K562 (cell line): ENCODE results near the gene MYO1D. TPM values are rescaled to one million over a fixed set of nuclear protein-coding genes. Genes with fewer than 3 reads are reported as not detected.

Experiments used
- BCL6 ChIP-seq: fragments of 250-450 bp; sonication (Bioruptor Pico); IDR thresholded peaks from 2 replicates; pipeline ENCODE4 v1.4.0; 2020
- BCOR ChIP-seq: fragments of 450-650 bp; IDR thresholded peaks from 2 replicates; pipeline ENCODE4 v1.6.1; 2016
- CBFA2T3 ChIP-seq: fragments of 450-650 bp; IDR thresholded peaks from 2 replicates; pipeline ENCODE4 v1.6.1; 2017
- CEBPG ChIP-seq, 3 experiments: fragments of 200-800 bp in 1 of 3; sonication (Bioruptor generic) in 1 of 3; sonication (generic) in 1 of 3; formaldehyde crosslinking in 1 of 3; IDR thresholded peaks in 2 of 3; conservative IDR thresholded peaks in 1 of 3; 2 replicates each; pipeline versions ENCODE4 v1.6.1 to v1.8.0; 2016 to 2022; ENCODE audit warnings: missing compliant biosample characterization in 2 of 3, missing genetic modification characterization in 2 of 3, mild to moderate bottlenecking in 1 of 3, missing genetic modification reagents in 1 of 3
- CLOCK ChIP-seq: fragments of 250-450 bp; sonication (Bioruptor Pico); IDR thresholded peaks from 2 replicates; pipeline ENCODE4 v1.4.0; 2020; ENCODE audit warnings: mild to moderate bottlenecking, moderate library complexity, borderline replicate concordance
- E2F1 ChIP-seq: sonication (generic); formaldehyde crosslinking; IDR thresholded peaks from 2 replicates; pipeline ENCODE4 v1.8.1; 2023; ENCODE audit warnings: mild to moderate bottlenecking, missing genetic modification reagents, moderate library complexity
- GATA2 ChIP-seq: sonication (generic); formaldehyde crosslinking; IDR thresholded peaks from 2 replicates; pipeline ENCODE4 v1.4.0; 2020; ENCODE audit warnings: mild to moderate bottlenecking, missing genetic modification reagents
- GATAD2A ChIP-seq: fragments of 450-650 bp; IDR thresholded peaks from 2 replicates; pipeline ENCODE4 v1.6.1; 2017
- HDAC6 ChIP-seq: IDR thresholded peaks from 2 replicates; pipeline ENCODE4 v1.6.1; 2012; ENCODE audit warnings: low read depth, mild to moderate bottlenecking, control low read depth, inconsistent platforms, low read length, moderate library complexity
- ID3 ChIP-seq, 2 experiments: fragments of 250-450 bp in 1 of 2; fragments of 450-650 bp in 1 of 2; sonication (Bioruptor Pico) in 1 of 2; IDR thresholded peaks; 2 replicates each; pipeline versions ENCODE4 v1.6.1 to v1.8.0; 2016 to 2021; ENCODE audit warnings: mild to moderate bottlenecking in 2 of 2, moderate library complexity in 2 of 2, missing compliant biosample characterization in 1 of 2, missing genetic modification characterization in 1 of 2
- MLX ChIP-seq, 2 experiments: fragments of 450-650 bp in 1 of 2; sonication (generic) in 1 of 2; formaldehyde crosslinking; conservative IDR thresholded peaks; 2 replicates each; pipeline versions ENCODE4 v1.4.0 to v1.8.1; 2020 to 2022; ENCODE audit warnings: mild to moderate bottlenecking in 1 of 2, missing genetic modification reagents in 1 of 2
- NONO ChIP-seq, 2 experiments: fragments of 200-400 bp in 1 of 2; fragments of 450-650 bp in 1 of 2; formaldehyde crosslinking in 1 of 2; IDR thresholded peaks; 2 replicates each; pipeline ENCODE4 v1.6.1; 2017; ENCODE audit warnings: low read depth in 2 of 2, mild to moderate bottlenecking in 2 of 2, moderate library complexity in 2 of 2, low read length in 1 of 2
- RAD51 ChIP-seq: fragments of 450-650 bp; IDR thresholded peaks from 2 replicates; pipeline ENCODE4 v1.7.1; 2016; ENCODE audit warnings: low read depth, mild to moderate bottlenecking, borderline replicate concordance
- SAFB ChIP-seq: fragments of 200-400 bp; formaldehyde crosslinking; IDR thresholded peaks from 2 replicates; pipeline ENCODE4 v1.6.1; 2017; ENCODE audit warnings: low read depth, low read length, borderline replicate concordance
- SIN3A ChIP-seq, 2 experiments: fragments of 150-350 bp in 1 of 2; IDR thresholded peaks; 2 replicates each; pipeline ENCODE4 v1.6.1; 2011 to 2016; ENCODE audit warnings: borderline replicate concordance in 2 of 2, low read depth in 2 of 2, low read length in 2 of 2, mild to moderate bottlenecking in 2 of 2, moderate library complexity in 2 of 2; ENCODE audit not compliant: control insufficient read depth in 1 of 2
- SMAD1 ChIP-seq: fragments of 150-350 bp; IDR thresholded peaks from 2 replicates; pipeline ENCODE4 v1.6.1; 2014; ENCODE audit warnings: low read length, low read depth; ENCODE audit not compliant: partially characterized antibody
- ZBTB5 ChIP-seq: fragments of 450-650 bp; IDR thresholded peaks from 2 replicates; pipeline ENCODE4 v1.6.1; 2017; ENCODE audit warnings: antibody characterized with exemption
- ZFP1 ChIP-seq: fragments of 450-650 bp; formaldehyde crosslinking; IDR thresholded peaks from 2 replicates; pipeline ENCODE4 v1.4.0; 2020; ENCODE audit warnings: mild to moderate bottlenecking, mixed read lengths
- ZKSCAN8 ChIP-seq: fragments of 200-800 bp; sonication (Bioruptor generic); IDR thresholded peaks from 2 replicates; pipeline ENCODE4 v1.6.1; 2016; ENCODE audit warnings: missing genetic modification characterization, missing compliant biosample characterization
- polyA plus RNA-seq, 8 experiments: library from polyadenylated mRNA; depleted of rRNA in 4 of 8; stranded (reverse) in 5 of 8; unstranded in 3 of 8; fragments of >200 nt; fragmentation: Nextera tagmentation in 2 of 8; fragmentation: Illumina TruSeq in 1 of 8; extraction: Ambion mirVana in 2 of 8; extraction: Trizol in 1 of 8; gene quantifications; 2 replicates each; pipeline versions ENCODE4 v1.2.1 to v1.2.3, GENCODE V29; 2011 to 2014; ENCODE audit warnings: inconsistent platforms in 1 of 8, missing spikeins in 1 of 8
- total RNA-seq, 7 experiments: library from RNA; depleted of rRNA in 6 of 7; stranded (reverse); fragments of >200 nt in 6 of 7; fragmentation: Illumina TruSeq in 2 of 7; extraction: Trizol in 2 of 7; gene quantifications; 2 replicates each; pipeline versions ENCODE4 v1.2.1 to v1.2.3, GENCODE V29; 2011 to 2021; ENCODE audit warnings: low replicate concordance in 1 of 7

The MYO1D gene
- total and polyA plus RNA-seq, 9 of the 15 experiments (the other 6 are each of a cell fraction or from before 2014, with no cell fraction given): 2.1 to 71.2 (median 45.4) TPM

GRCh38 chr17:32444301-32445073, 432.4 kb downstream of the MYO1D start, which contains the start of gene PSMD11 (continued):
- TF ChIP-seq BCL6 (CRISPR knock-in tag) (no peak), ZKSCAN8 (no peak), CEBPG (CRISPR knock-in tag; IDR thresholded peaks at IDR 0.05) (no peak), CEBPG (tag; conservative IDR thresholded peaks at IDR 0.05 in 1 of 2, IDR thresholded peaks at IDR 0.05 in 1 of 2) (no peak), CBFA2T3 (no peak), BCOR (no peak), SIN3A (IDR thresholded peaks at IDR 0.05; ENCODE audit: borderline replicate concordance in 2 of 2, control insufficient read depth in 1 of 2, low read depth in 2 of 2, low read length in 2 of 2) (peak; percentile 45 to 81; a peak in 3 of 4 replicates), MLX (CRISPR knock-in tag; conservative IDR thresholded peaks at IDR 0.05) (no peak), SMAD1 (peak; percentile 60), ZBTB5 (no peak), GATAD2A (peak; percentile 27; the same call in 1 of the 2 replicates), ID3 (CRISPR knock-in tag; IDR thresholded peaks at IDR 0.05) (no peak), ID3 (tag; IDR thresholded peaks at IDR 0.05) (peak; percentile 43; the same call in 1 of the 2 replicates), HDAC6 (no peak), E2F1 (CRISPR knock-in tag) (peak; percentile 37; the same call in 1 of the 2 replicates), SAFB (peak; percentile 54; the same call in 1 of the 2 replicates), NONO (IDR thresholded peaks at IDR 0.05; ENCODE audit: low read depth in 2 of 2, low read length in 1 of 2) (no peak; a peak in 1 of 4 replicates), RAD51 (0 out of 2 replicates have a peak, but pooled peaks have one; percentile 6), CLOCK (CRISPR knock-in tag) (no peak), GATA2 (CRISPR knock-in tag) (no peak), ZFP1 (no peak)
